ENCODE results near the gene CELF1. TPM values are rescaled to one million over a fixed set of nuclear protein-coding genes. Genes with fewer than 3 reads are reported as not detected.

The CELF1 gene
- total RNA-seq, 1 donor from 2014 or later, result 136 TPM

DNA sequence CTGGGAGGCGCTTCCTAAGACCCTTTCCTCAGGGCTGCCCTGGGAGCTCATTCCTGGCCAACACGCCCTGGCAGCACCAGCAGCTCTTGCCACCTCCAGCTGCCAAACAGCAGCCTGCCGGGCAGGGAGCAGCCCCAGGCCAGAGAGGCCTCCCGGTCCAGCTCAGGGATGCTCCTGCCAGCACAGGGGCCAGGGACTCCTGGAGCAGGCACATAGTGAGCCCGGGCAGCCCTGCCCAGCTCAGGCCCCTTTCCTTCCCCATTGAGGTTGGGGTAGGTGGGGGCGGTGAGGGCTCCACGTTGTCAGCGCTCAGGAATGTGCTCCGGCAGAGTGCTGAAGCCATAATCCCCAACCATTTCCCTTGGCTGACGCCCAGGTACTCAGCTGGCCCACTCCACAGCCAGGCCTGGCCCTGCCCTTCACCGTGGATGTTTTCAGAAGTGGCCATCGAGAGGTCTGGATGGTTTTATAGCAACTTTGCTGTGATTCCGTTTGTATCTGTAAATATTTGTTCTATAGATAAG, 136.9 kb downstream of the CELF1 start:
- no peaks in the 10 kb centered on the region for H3K27me3 Mint-ChIP-seq
- no peaks in the 10 kb centered on the region for H3K9me3 Mint-ChIP-seq
- intact Hi-C loops (cut with micrococcal nuclease), result no loop called here
- DNase-seq, result no peak
- TF ChIP-seq, protein P1, sequence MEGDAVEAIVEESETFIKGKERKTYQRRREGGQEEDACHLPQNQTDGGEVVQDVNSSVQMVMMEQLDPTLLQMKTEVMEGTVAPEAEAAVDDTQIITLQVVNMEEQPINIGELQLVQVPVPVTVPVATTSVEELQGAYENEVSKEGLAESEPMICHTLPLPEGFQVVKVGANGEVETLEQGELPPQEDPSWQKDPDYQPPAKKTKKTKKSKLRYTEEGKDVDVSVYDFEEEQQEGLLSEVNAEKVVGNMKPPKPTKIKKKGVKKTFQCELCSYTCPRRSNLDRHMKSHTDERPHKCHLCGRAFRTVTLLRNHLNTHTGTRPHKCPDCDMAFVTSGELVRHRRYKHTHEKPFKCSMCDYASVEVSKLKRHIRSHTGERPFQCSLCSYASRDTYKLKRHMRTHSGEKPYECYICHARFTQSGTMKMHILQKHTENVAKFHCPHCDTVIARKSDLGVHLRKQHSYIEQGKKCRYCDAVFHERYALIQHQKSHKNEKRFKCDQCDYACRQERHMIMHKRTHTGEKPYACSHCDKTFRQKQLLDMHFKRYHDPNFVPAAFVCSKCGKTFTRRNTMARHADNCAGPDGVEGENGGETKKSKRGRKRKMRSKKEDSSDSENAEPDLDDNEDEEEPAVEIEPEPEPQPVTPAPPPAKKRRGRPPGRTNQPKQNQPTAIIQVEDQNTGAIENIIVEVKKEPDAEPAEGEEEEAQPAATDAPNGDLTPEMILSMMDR (IDR thresholded peaks at IDR 0.05), result no peak
- H3K4me1 Mint-ChIP-seq, result no peaks in the 10 kb centered on the region
- POLR2A ChIA-PET, result interaction anchor here (1.2 kb wide), 1 partner anchor 167 kb away, joined by 3 read pairs; the partner anchor contains the start of gene ACP2
- CTCF ChIA-PET, result no interaction called here
- peaks cover 59% of the 10 kb centered on the region for H3K36me3 Mint-ChIP-seq (ENCODE audit: low read depth)
- no peak overlapping the region for H3K4me3 Mint-ChIP-seq
- no peak overlapping the region for H3K27ac Mint-ChIP-seq
- ATAC-seq (ENCODE audit: low read depth), result no peak

Other genes starting within 250 kb of the CELF1 start
- 0.46 and 0.69 TPM in 2 replicates for gene MYBPC3, start 200.4 kb downstream of the CELF1 start, total RNA-seq
- gene SPI1, start 174.6 kb downstream of the CELF1 start, total RNA-seq, result 63.9 and 68.8 TPM in 2 replicates
- gene SLC39A13, start 144.5 kb downstream of the CELF1 start, total RNA-seq, result 27.5 and 28.2 TPM in 2 replicates
- 101 and 126 TPM in 2 replicates for gene PSMC3, start 126.7 kb downstream of the CELF1 start, total RNA-seq
- gene RAPSN, start 104.0 kb downstream of the CELF1 start, total RNA-seq, result 1.1 and 3.5 TPM in 2 replicates
- gene PTPMT1, start 12.5 kb upstream of the CELF1 start, total RNA-seq, result 27.1 and 32.8 TPM in 2 replicates
- gene KBTBD4, start 25.8 kb upstream of the CELF1 start, total RNA-seq, result 19.5 and 20.4 TPM in 2 replicates
- 95.9 and 102 TPM in 2 replicates for gene NDUFS3, start 25.9 kb upstream of the CELF1 start, total RNA-seq
- gene FAM180B, start 33.5 kb upstream of the CELF1 start, total RNA-seq, result 0.16 TPM in 1 of 2 replicates, not detected in the other
- gene C1QTNF4, start 41.3 kb upstream of the CELF1 start, total RNA-seq, result not detected in 2 replicates
- 73.3 and 81.7 TPM in 2 replicates for gene MTCH2, start 89.4 kb upstream of the CELF1 start, total RNA-seq
- 7.0 and 8.2 TPM in 2 replicates for gene AGBL2, start 162.2 kb upstream of the CELF1 start, total RNA-seq
- 204 and 233 TPM in 2 replicates for gene FNBP4, start 214.2 kb upstream of the CELF1 start, total RNA-seq